ENCODE data around the gene TNS1.

Gene TNS1

GRCh38 chr2:217892560-217892959 lies 110.2 kb downstream of the TNS1 start:
- no peak for DNase-seq

GRCh38 chr2:217890445-217890844 lies 112.3 kb downstream of the TNS1 start:
- no peak for DNase-seq

- no peak for DNase-seq
Observed at GRCh38 chr2:217889656-217890055, 113.1 kb downstream of the TNS1 start.

- DNase-seq: no peak
Observed at GRCh38 chr2:217887841-217888701, 114.7 kb downstream of the TNS1 start.

GRCh38 chr2:217886720-217887309 lies 116.0 kb downstream of the TNS1 start:
- DNase-seq: peak; percentile 78

- DNase-seq: no peak
Observed at GRCh38 chr2:217886091-217886490, 116.7 kb downstream of the TNS1 start.

GRCh38 chr2:217884985-217885384 lies 117.8 kb downstream of the TNS1 start:
- DNase-seq: no peak

- DNase-seq: no peak
Observed at GRCh38 chr2:217880891-217881290, 121.9 kb downstream of the TNS1 start.

GRCh38 chr2:217880287-217880889 lies 122.4 kb downstream of the TNS1 start:
- DNase-seq: no peak

- DNase-seq: no peak
Observed at GRCh38 chr2:217878915-217879590, 123.7 kb downstream of the TNS1 start.

GRCh38 chr2:217877866-217878265 lies 124.9 kb downstream of the TNS1 start:
- DNase-seq: no peak

GRCh38 chr2:217876253-217876570 lies 126.6 kb downstream of the TNS1 start:
- DNase-seq: no peak

GRCh38 chr2:217875556-217876252 lies 127.1 kb downstream of the TNS1 start:
- no peak for DNase-seq

- no peak for DNase-seq
Observed at GRCh38 chr2:217875138-217875537, 127.7 kb downstream of the TNS1 start.

GRCh38 chr2:217873371-217873770 lies 129.4 kb downstream of the TNS1 start:
- DNase-seq: no peak

GRCh38 chr2:217872319-217872718 lies 130.5 kb downstream of the TNS1 start:
- no peak for DNase-seq

GRCh38 chr2:217870528-217871011 lies 132.2 kb downstream of the TNS1 start:
- no peak for DNase-seq

GRCh38 chr2:217868911-217869334 lies 133.9 kb downstream of the TNS1 start:
- no peak for DNase-seq

GRCh38 chr2:217868265-217868892 lies 134.4 kb downstream of the TNS1 start:
- DNase-seq: no peak

GRCh38 chr2:217866457-217866856 lies 136.3 kb downstream of the TNS1 start:
- no peak for DNase-seq

- DNase-seq: no peak
Observed at GRCh38 chr2:217864963-217865772, 137.6 kb downstream of the TNS1 start.
